B cell (primary cell): Measurements from ENCODE around the gene MRPS27. TPM values are rescaled to one million over a fixed set of nuclear protein-coding genes. Genes with fewer than 3 reads are reported as not detected.
A peak's percentile ranks its signal among the peaks of the same experiment; 100 is the strongest.

Experiments
- ATAC-seq: fragments of 200-7000 bp; cut with Tn5 transposase; one replicate; pipeline ENCODE4 v1.10.0; 2021; ENCODE audit warnings: low read depth, mild to moderate bottlenecking, moderate number of reproducible peaks, moderate library complexity
- CTCF ChIA-PET: fragments of 350-600 bp; sonication (Branson Sonifier 250); formaldehyde crosslinking; loops from one replicate; lab custom pipeline; 2021; ENCODE audit warnings: antibody characterized with exemption, inconsistent platforms; lab: Charles Lee
- POLR2A ChIA-PET: fragments of 350-600 bp; sonication (Branson Sonifier 250); formaldehyde crosslinking; loops from one replicate; lab custom pipeline; 2021; ENCODE audit warnings: antibody characterized with exemption; lab: Charles Lee
- DNase-seq: peaks from one replicate; pipeline ENCODE4 v3.0.0; 2013
- H2AFZ ChIP-seq: 2 replicates; pipeline ENCODE4 v1.6.1; 2012; ENCODE audit warnings: mild to moderate bottlenecking, low read depth, low read length; ENCODE audit not compliant: insufficient read depth, poor library complexity, severe bottlenecking
- H3K27ac ChIP-seq, 2 donors: 1 replicate in 1 of 2; 2 replicates in 1 of 2; pipeline ENCODE4 v1.5.1; 2012 to 2013; ENCODE audit warnings: low read length in 2 of 2, mild to moderate bottlenecking in 2 of 2, moderate library complexity in 1 of 2
- H3K27me3 ChIP-seq, 4 experiments: fragments of 200-600 bp in 1 of 4; sonication (generic) in 1 of 4; replicated peaks in 1 of 4; 1 replicate in 2 of 4; 2 replicates in 2 of 4; pipeline versions ENCODE4 v1.6.1 to v1.7.0; 2013 to 2016; ENCODE audit warnings: low read length in 3 of 4, mild to moderate bottlenecking in 2 of 4, mixed read lengths in 1 of 4, moderate library complexity in 1 of 4; ENCODE audit not compliant: insufficient read depth in 4 of 4, control insufficient read depth in 3 of 4; ENCODE audit errors: control extremely low read depth in 1 of 4
- H3K36me3 ChIP-seq, 2 experiments: replicated peaks in 1 of 2; 1 replicate in 1 of 2; 2 replicates in 1 of 2; pipeline versions ENCODE4 v1.6.1 to v1.7.1; 2013; ENCODE audit warnings: low read length in 1 of 2; ENCODE audit not compliant: insufficient read depth in 2 of 2, control insufficient read depth in 1 of 2; ENCODE audit errors: control extremely low read depth in 1 of 2, extremely low read depth in 1 of 2
- H3K4me1 ChIP-seq, 2 donors: fragments of 200-600 bp in 1 of 2; sonication (generic) in 1 of 2; 1 replicate in 1 of 2; 2 replicates in 1 of 2; pipeline versions ENCODE4 v1.5.1 to v1.6.1; 2013 to 2017; ENCODE audit warnings: low read length in 2 of 2; ENCODE audit not compliant: control insufficient read depth in 2 of 2, insufficient read depth in 2 of 2
- H3K4me2 ChIP-seq: replicated peaks from 2 replicates; pipeline ENCODE3; 2012; ENCODE audit warnings: mild to moderate bottlenecking, low read depth, low read length; ENCODE audit not compliant: poor library complexity, severe bottlenecking
- H3K4me3 ChIP-seq, 5 experiments: fragments of 200-600 bp in 1 of 5; sonication (generic) in 1 of 5; 1 replicate in 3 of 5; 2 replicates in 2 of 5; pipeline versions ENCODE4 v1.5.1 to v1.7.0; 2011 to 2016; ENCODE audit warnings: low read length in 4 of 5, mild to moderate bottlenecking in 4 of 5, low read depth in 2 of 5, control low read depth in 1 of 5, moderate library complexity in 1 of 5; ENCODE audit not compliant: insufficient read depth in 1 of 5; ENCODE audit errors: control extremely low read depth in 1 of 5, extremely low read depth in 1 of 5
- H3K79me2 ChIP-seq: fragments of 200-600 bp; sonication (generic); one replicate; pipeline ENCODE4 v1.6.0; 2016; ENCODE audit warnings: low read length; ENCODE audit not compliant: control insufficient read depth, insufficient read depth
- H3K9ac ChIP-seq: fragments of 200-600 bp; sonication (generic); 2 replicates; pipeline ENCODE4 v1.6.1; 2017; ENCODE audit warnings: mild to moderate bottlenecking, low read length, moderate library complexity
- H3K9me3 ChIP-seq, 3 donors: one replicate each; pipeline versions ENCODE4 v1.6.1 to v1.7.1; 2013; ENCODE audit warnings: low read length in 2 of 3; ENCODE audit not compliant: control insufficient read depth in 2 of 3, insufficient read depth in 1 of 3; ENCODE audit errors: control extremely low read depth in 1 of 3
- H4K20me1 ChIP-seq: 2 replicates; pipeline ENCODE4 v1.6.0; 2012; ENCODE audit warnings: mild to moderate bottlenecking, low read length; ENCODE audit not compliant: insufficient read depth, control insufficient read depth, poor library complexity, severe bottlenecking
- H3K27ac Mint-ChIP-seq: one replicate; pipeline ENCODE4 v1.8.0; 2021; ENCODE audit warnings: mixed read lengths
- H3K27me3 Mint-ChIP-seq: one replicate; pipeline ENCODE4 v1.8.0; 2021; ENCODE audit warnings: mixed read lengths
- H3K4me1 Mint-ChIP-seq: one replicate; pipeline ENCODE4 v1.8.0; 2021; ENCODE audit warnings: mixed read lengths
- H3K4me3 Mint-ChIP-seq: one replicate; pipeline ENCODE4 v1.8.0; 2021; ENCODE audit warnings: mixed read lengths
- H3K9me3 Mint-ChIP-seq: one replicate; pipeline ENCODE4 v1.8.0; 2022; ENCODE audit warnings: mixed read lengths; ENCODE audit not compliant: insufficient read depth
- CTCF ChIP-seq: fragments of 200-600 bp; IDR thresholded peaks from one replicate; pipeline ENCODE4 v1.8.0; 2022; ENCODE audit warnings: antibody characterized with exemption, mild to moderate bottlenecking
- EZH2 ChIP-seq: IDR thresholded peaks from 2 replicates; pipeline ENCODE4 v1.6.1; 2012; ENCODE audit warnings: borderline replicate concordance, low read depth, mild to moderate bottlenecking, moderate library complexity, low read length; ENCODE audit not compliant: insufficient read depth, poor library complexity, severe bottlenecking
- WGBS: methylation state at CpG from one replicate; pipeline ENCODE4 v1.1.5; 2013; ENCODE audit warnings: missing lambda C conversion rate; ENCODE audit not compliant: insufficient coverage; 5-methylcytosine and 5-hydroxymethylcytosine counted together
- intact Hi-C: fragments of 100-400 bp; cut with micrococcal nuclease; formaldehyde crosslinking; loops from one replicate; pipeline ENCODE4 v1.10.0; 2022
- polyA plus RNA-seq: library from polyadenylated mRNA; depleted of rRNA; stranded (reverse); fragments of >200 nt; gene quantifications from 2 replicates; pipeline ENCODE4 v1.2.3, GENCODE V29; 2012
- total RNA-seq, 2 donors: library from RNA; stranded (reverse); fragments of 120-200 nt in 1 of 2; gene quantifications; 1 replicate in 1 of 2; 2 replicates in 1 of 2; pipeline versions ENCODE4 v1.2.3 to v1.2.4, GENCODE V29; 2013 to 2022

The MRPS27 gene
- total and polyA plus RNA-seq, 2 donors (not counting 1 experiment from before 2014, with no cell fraction given): 33.4 to 58.3 TPM

- H3K27ac Mint-ChIP-seq: peak overlapping the region; percentile 85
- peak overlapping the region; percentile 33 for H3K9ac ChIP-seq
- peaks cover 41 to 62% of the 10 kb centered on the region in 2 donors for H3K4me1 ChIP-seq
- ATAC-seq (no peak), DNase-seq (no peak)
- peaks cover 76% of the 10 kb centered on the region for H3K4me1 Mint-ChIP-seq
- no peaks in the 10 kb centered on the region for H3K27me3 Mint-ChIP-seq
- CTCF ChIA-PET: interaction anchor here (0.8 to 1.9 kb wide), 3 partner anchors 18 to 165 kb away, joined by 3 to 8 read pairs (median 3); partner anchors contain the start of genes MRPS27 and PTCD2
- intact Hi-C loops: loop anchor here (10.0 kb wide), 1 partner anchor 847 kb away; the partner anchor contains the start of gene BDP1
- H3K4me3 Mint-ChIP-seq: peak overlapping the region; percentile 73
- no peaks in the 10 kb centered on the region for H3K9me3 ChIP-seq
- peaks cover 81% of the 10 kb centered on the region for H3K79me2 ChIP-seq
- no peaks in the 10 kb centered on the region for H3K9me3 Mint-ChIP-seq
- no peak overlapping the region for H2AFZ ChIP-seq
- WGBS: 100% methylated on average over 1 of the region's 3 CpGs
- POLR2A ChIA-PET: no interaction called here
- H3K27me3 ChIP-seq: no peaks in the 10 kb centered on the region
- no peaks in the 10 kb centered on the region for H3K36me3 ChIP-seq
- peak overlapping the region; percentile 45 for H3K4me2 ChIP-seq
- H4K20me1 ChIP-seq: no peaks in the 10 kb centered on the region
- H3K4me3 ChIP-seq: no peak overlapping the region
- H3K27ac ChIP-seq: peak overlapping the region in 1 of 2 donors; percentile 37
- no peak for TF ChIP-seq EZH2
- no peak for TF ChIP-seq CTCF
These were observed 17.9 kb downstream of the MRPS27 start for GRCh38 chr5:72302171-72302570.

GRCh38 chr5:72301557-72301956 lies 18.5 kb downstream of the MRPS27 start:
- H3K9ac ChIP-seq: peak overlapping the region; percentile 33
- intact Hi-C loops: loop anchor here (10.0 kb wide), 1 partner anchor 847 kb away; the partner anchor contains the start of gene BDP1

More at GRCh38 chr5:72301557-72301956, 18.5 kb downstream of the MRPS27 start:
- Histone ChIP-seq H3K79me2 (peaks cover 87% of the 10 kb centered on the region), H4K20me1 (no peaks in the 10 kb centered on the region), H3K27me3 (no peaks in the 10 kb centered on the region), H2AFZ (peak overlapping the region; percentile 39), H3K4me3 (no peak overlapping the region), H3K4me2 (peak overlapping the region; percentile 45), H3K9me3 (no peaks in the 10 kb centered on the region), H3K4me1 (peaks cover 39 to 64% of the 10 kb centered on the region in 2 donors), H3K36me3 (peaks cover 0 to 3% of the 10 kb centered on the region in 2 experiments), H3K27ac (peak overlapping the region in 1 of 2 donors; percentile 38)
- peak; percentile 56 for ATAC-seq
- ChIA-PET POLR2A (no interaction called here), CTCF (interaction anchor here (0.9 to 1.9 kb wide), 2 partner anchors 18 to 164 kb away, joined by 3 to 8 read pairs; partner anchors contain the start of genes MRPS27 and PTCD2)
- TF ChIP-seq CTCF: no peak
- no peak for TF ChIP-seq EZH2
- peak; percentile 40 for DNase-seq
- WGBS: 7% methylated on average over 5 of the region's 6 CpGs
- no peaks in the 10 kb centered on the region for H3K9me3 Mint-ChIP-seq
- H3K27ac Mint-ChIP-seq: peak overlapping the region; percentile 85
- peak overlapping the region; percentile 73 for H3K4me3 Mint-ChIP-seq
- H3K27me3 Mint-ChIP-seq: no peaks in the 10 kb centered on the region
- H3K4me1 Mint-ChIP-seq: peaks cover 79% of the 10 kb centered on the region
